ENCODE results near the gene CLCN6.
A peak's percentile ranks its signal among the peaks of the same experiment; 100 is the strongest.

CLCN6 gene

GRCh38 chr1:11847667-11848372 is 41.8 kb downstream of the CLCN6 start, which contains the start of gene NPPA:
TSS of gene NPPA (minus strand) at chr1:11847783. CDS start at chr1:11847684, 99 bp downstream.
- no peak for DNase-seq (ENCODE audit: low read depth in 2 of 3, low spot score in 2 of 3)

GRCh38 chr1:11848373-11848700 is 42.3 kb downstream of the CLCN6 start:
- no peak for DNase-seq (ENCODE audit: low read depth in 2 of 3, low spot score in 2 of 3)

GRCh38 chr1:11850156-11850555 is 44.2 kb downstream of the CLCN6 start:
- DNase-seq (ENCODE audit: low read depth in 2 of 3, low spot score in 2 of 3), result no peak

GRCh38 chr1:11851180-11851579 is 45.2 kb downstream of the CLCN6 start:
- DNase-seq (ENCODE audit: low read depth in 2 of 3, low spot score in 2 of 3), result no peak

GRCh38 chr1:11854519-11854918 is 48.5 kb downstream of the CLCN6 start:
- DNase-seq (ENCODE audit: low read depth in 2 of 3, low spot score in 2 of 3), result no peak

- no peak for DNase-seq (ENCODE audit: low read depth in 2 of 3, low spot score in 2 of 3)
These were observed 49.4 kb downstream of the CLCN6 start for GRCh38 chr1:11855430-11855829.

GRCh38 chr1:11856698-11857097 is 50.7 kb downstream of the CLCN6 start:
- no peak for DNase-seq (ENCODE audit: low read depth in 2 of 3, low spot score in 2 of 3)

GRCh38 chr1:11857164-11857851 is 51.3 kb downstream of the CLCN6 start:
- DNase-seq (ENCODE audit: low read depth in 2 of 3, low spot score in 2 of 3), result no peak

GRCh38 chr1:11858158-11858557 is 52.2 kb downstream of the CLCN6 start:
- DNase-seq (ENCODE audit: low read depth in 2 of 3, low spot score in 2 of 3), result no peak

- DNase-seq (ENCODE audit: low read depth in 2 of 3, low spot score in 2 of 3), result no peak
These were observed 52.6 kb downstream of the CLCN6 start, which contains the start of gene NPPB for GRCh38 chr1:11858613-11858967. TSS of gene NPPB (minus strand) at chr1:11858945. CDS start at chr1:11858833, 112 bp downstream.

GRCh38 chr1:11858968-11859871 is 53.2 kb downstream of the CLCN6 start:
- DNase-seq (ENCODE audit: low read depth in 2 of 3, low spot score in 2 of 3), result peak in 2 of 3 experiments; percentile 51 to 52

GRCh38 chr1:11860083-11860482 is 54.1 kb downstream of the CLCN6 start:
- DNase-seq (ENCODE audit: low read depth in 2 of 3, low spot score in 2 of 3), result no peak

- DNase-seq (ENCODE audit: low read depth in 2 of 3, low spot score in 2 of 3), result no peak
These were observed 54.6 kb downstream of the CLCN6 start for GRCh38 chr1:11860587-11860986.

- DNase-seq (ENCODE audit: low read depth in 2 of 3, low spot score in 2 of 3), result no peak
These were observed 56.9 kb downstream of the CLCN6 start for GRCh38 chr1:11862890-11863289.

GRCh38 chr1:11868331-11868980 is 62.5 kb downstream of the CLCN6 start:
- DNase-seq (ENCODE audit: low read depth in 2 of 3, low spot score in 2 of 3), result no peak

GRCh38 chr1:11869104-11869503 is 63.1 kb downstream of the CLCN6 start:
- DNase-seq (ENCODE audit: low read depth in 2 of 3, low spot score in 2 of 3), result no peak

GRCh38 chr1:11869650-11870207 is 63.7 kb downstream of the CLCN6 start:
- DNase-seq (ENCODE audit: low read depth in 2 of 3, low spot score in 2 of 3), result no peak

GRCh38 chr1:11872545-11872944 is 66.6 kb downstream of the CLCN6 start:
- DNase-seq (ENCODE audit: low read depth in 2 of 3, low spot score in 2 of 3), result no peak

GRCh38 chr1:11873395-11874257 is 67.6 kb downstream of the CLCN6 start:
- no peak for DNase-seq (ENCODE audit: low read depth in 2 of 3, low spot score in 2 of 3)

GRCh38 chr1:11874258-11874562 is 68.2 kb downstream of the CLCN6 start:
- no peak for DNase-seq (ENCODE audit: low read depth in 2 of 3, low spot score in 2 of 3)

Data from activated CD8-positive, alpha-beta memory T cell treated with anti-CD3 and anti-CD28 coated beads for 48 hours (primary cell).